Measurements from ENCODE around the gene HTRA2.

Gene HTRA2

DNA sequence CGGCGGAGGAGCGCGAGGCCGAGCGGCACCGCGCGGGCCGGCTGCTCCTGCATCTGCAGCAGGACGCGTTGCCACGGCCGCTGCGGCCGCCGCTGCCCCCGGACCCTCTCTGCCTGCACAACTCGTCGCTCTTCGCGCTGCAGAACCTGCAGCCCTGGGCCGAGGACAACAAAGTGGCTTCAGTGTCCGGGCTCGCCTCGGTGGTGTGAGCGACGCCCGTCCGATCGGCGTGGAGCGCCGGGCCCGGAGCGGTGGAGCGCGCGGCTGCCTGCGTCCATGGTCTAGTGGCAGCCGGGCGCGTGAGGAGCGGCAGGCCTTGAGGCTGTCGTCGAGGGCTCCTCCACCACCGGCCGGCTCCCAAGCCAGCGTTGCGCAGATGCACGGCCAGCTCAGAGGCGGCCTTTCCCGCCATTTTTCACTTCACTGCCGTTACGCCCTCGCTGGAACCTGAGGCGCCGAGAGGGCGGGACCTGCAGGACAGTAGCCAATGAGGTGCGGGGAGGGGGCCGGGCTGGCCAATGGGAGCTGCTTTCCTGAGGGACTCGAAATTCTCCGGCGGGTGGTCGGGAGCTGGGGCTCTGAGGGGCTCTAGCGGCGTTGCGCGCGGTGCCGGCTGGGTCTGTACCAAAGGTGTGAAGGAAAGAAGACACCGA is 13.6 kb upstream of the HTRA2 start:
- DNase-seq (ENCODE audit: low read depth), result peak; percentile 52

DNA sequence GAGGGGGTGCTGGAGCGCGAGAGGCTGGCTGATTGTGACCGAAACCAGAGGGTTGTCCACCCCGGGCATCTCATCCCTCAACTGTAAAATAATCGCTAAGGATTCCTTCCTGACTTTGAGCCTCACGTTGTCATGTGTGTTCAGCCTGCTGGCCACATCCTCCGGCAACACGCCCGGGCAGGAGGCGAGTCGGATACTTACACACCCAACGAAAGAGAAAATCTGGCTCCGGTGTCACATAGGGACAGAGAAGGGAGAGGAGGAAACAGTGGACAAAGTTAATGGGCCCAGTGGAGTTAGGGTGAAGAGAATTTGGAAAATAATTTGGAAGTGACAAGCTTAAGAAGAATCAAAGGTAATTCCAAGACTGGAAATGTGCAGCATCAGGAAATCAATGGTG is 13.1 kb upstream of the HTRA2 start:
- DNase-seq (ENCODE audit: low read depth), result no peak

DNA sequence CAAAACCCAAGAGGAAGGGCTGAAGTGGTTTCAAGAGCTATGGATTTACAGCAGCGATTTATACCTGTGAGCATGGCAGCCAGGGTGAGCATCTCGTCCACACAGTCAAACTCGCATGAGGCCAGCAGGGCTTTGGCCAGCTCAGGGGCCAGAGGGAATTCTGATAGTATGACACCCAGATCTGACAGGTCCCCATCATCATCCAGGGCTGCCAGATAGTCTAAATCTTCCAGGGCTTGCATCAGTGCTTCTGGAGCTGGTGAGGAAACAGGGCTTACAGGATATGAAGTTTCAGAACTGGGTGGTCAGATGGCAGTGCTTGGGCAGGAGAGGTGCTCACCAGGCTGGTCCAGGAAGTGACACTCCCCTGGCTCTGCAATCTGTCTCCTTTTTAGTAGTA is 7.2 kb upstream of the HTRA2 start:
- DNase-seq (ENCODE audit: low read depth), result no peak

DNA sequence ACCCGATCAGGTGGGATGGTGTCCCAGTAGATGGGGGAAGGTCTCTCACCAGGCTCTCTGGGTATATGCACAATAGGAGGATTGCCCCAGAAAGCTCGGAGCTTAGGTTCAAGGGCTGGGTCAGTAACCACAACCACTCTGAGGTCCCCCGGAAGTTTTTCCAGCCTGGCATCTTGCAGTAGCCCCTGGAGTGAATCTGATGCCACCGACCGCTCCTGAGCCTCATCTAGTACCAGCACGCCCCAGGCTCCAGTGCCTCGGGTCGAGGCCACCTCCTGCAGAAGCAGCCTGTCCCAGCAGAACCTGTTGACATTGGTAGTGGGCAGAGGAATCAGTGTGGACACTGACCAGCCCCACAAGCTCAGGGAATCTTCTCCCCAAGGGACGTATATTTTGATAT is 5.7 kb upstream of the HTRA2 start:
- DNase-seq (ENCODE audit: low read depth), result no peak

DNA sequence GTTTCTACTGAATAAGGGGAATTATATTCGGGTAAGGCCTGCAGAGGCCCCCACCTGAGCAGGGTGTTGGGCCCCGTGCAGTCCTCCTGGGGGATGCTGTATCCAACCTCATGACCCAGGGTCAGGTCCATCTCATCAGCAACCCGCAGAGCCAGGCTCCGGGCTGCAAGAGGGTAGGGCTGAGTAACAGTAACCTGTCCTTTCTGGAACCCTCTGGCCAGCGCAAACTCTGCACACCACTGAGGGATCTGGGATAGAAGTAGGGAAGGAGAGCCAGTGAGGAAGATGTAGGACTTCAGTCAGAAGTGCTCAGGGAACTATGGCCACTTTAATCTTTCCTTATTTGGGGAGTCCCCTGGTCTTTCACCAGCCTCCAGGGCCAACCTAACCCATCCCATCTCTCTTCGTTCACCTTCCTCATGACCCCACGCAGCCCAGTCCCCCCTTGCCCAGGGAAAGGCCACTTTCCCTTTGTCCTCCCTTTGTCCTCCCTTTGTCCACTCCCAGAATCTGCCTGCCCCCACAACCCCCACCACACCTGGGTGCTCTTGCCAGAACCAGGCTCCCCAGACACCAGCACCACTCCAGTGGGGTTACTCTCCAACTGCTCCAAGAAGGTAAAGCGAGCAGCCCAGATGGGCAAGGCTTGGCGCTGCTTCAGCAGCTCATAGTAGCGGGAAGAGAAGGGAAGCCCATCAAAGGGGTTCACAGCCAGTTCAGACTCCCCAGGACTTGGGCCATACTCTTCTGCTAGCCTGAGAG is 4.6 kb upstream of the HTRA2 start:
- DNase-seq (ENCODE audit: low read depth), result no peak

DNA sequence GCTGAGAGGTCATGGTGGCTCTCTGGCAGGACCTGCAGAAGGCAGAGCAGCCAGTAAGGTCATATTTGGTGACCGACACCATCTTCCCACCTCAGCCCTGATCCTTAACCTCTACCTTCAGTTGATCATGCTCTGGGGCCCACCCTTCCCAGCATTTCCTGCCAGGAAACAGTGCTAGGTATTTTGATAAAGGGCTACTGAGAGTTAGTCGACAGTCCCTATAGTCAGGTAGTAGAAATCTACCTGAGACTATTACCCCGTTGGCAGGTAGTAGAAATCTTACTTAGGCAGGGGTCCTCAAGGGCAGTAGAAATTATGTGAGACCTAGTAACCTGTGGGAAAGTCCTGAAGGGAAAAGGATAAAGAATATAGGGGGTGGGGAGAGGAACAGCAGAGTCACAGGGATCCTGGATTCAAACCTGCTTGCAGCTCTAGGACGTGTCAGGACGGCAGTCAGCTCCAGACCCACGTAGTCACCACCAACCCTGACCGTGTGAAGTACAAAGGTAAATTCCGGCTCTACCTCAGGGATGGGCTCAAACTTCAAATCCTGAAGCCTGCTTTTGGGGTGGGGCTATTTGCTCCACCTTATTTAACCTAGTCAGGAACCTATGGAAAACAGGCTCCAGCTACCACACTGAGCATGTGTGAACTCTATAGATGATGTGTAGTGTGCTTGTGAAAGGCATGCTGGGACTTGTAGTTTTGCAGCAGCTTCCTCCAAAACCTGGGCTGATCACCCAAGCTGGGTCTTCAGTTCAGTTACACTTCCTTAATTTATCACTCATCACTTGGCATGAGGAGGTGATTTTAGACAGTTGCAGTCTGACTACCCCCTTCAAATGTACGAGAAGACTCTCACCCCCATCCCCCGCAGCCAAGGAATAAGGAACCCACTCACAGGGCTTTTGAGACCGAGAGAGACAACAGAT is 3.8 kb upstream of the HTRA2 start, which contains the start of gene DQX1:
TSS of gene DQX1 (minus strand) at position 515 of the 932 bp plus-strand sequence. CDS start at position 13, 502 bp downstream.
- DNase-seq (ENCODE audit: low read depth), result no peak

DNA sequence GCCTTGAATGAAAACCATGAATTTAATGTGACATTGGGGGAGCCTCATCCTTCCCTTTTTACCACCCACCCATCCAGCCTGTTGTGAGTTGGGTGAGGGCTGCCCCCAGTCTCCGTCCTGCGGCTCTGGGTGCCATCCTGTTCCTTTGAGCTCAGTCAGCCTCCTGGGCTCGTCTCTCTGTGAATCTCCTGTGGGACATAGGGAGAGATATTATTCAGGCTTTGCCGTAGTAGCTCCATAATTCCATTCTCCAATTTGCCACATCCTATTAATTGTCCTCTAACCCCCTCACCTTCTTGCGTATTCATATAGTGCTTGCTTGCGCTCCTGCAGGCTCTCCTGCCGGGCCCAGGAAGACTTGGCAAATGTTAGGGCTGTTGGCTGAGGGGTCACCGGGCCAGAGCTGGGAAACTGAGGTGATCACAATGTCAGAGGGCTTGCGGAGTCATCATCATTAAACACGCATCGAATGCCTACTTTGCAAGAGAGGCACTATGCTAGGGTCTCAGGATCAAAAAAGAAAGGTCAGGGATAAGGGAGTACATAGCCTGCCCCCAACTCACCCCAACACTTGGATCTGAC is 3.0 kb upstream of the HTRA2 start:
- DNase-seq (ENCODE audit: low read depth), result no peak

DNA sequence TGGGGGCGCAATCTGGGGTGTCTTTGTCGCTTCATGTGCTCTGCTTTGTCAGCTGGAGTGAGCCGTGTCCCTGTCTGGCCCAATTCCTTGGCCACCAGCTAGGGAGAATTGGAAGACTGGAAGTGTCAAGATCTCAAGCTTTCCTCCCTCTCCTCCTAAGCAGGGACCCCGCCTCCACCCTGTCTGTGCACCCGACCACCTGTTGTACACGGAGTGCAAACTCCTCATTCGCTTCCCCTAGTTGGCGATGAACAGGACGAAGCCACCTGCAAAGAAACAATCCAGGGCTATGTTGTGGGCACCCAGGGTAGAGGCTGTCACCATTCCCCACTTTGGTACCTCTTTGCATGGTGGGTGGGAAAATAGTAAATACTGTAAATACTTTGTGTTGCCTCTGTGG is 2.0 kb upstream of the HTRA2 start:
- no peak for DNase-seq (ENCODE audit: low read depth)

DNA sequence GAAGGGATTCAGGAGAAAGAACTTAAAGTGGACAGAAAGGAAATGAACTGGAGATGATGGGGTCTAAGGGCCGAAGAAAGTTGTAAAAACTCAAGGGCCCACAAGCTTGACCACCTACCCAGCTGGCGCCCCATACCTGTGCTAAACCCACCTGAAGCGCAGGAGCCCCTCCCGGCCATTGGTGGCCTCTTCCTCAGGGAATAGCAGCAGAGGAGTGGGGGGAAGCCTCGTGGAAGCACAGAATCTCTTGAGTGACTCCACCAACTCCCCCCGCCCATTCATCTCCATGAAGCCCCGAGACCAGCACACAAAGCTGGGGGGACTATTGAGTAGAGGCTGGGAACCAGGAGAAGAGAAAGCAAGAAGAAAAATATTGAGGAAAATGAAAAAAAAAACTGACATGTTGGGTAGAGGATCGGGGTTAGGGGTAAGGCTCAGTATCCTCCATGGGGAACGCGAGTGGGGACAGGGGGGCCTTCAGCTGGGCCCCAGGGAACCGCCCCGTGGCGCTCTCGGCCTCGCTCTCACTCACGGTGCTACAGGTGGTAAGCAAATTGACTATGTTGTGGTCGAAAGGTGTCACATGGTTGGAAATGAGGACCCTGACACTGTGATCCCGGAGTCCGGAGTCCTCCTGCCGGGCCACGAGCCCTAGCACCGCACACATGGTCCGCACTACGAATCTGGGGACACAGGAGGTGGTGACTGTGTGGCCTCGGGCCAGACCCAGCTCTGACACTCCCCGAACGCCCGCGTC is 955 bp upstream of the HTRA2 start:
- DNase-seq (ENCODE audit: low read depth), result no peak

DNA sequence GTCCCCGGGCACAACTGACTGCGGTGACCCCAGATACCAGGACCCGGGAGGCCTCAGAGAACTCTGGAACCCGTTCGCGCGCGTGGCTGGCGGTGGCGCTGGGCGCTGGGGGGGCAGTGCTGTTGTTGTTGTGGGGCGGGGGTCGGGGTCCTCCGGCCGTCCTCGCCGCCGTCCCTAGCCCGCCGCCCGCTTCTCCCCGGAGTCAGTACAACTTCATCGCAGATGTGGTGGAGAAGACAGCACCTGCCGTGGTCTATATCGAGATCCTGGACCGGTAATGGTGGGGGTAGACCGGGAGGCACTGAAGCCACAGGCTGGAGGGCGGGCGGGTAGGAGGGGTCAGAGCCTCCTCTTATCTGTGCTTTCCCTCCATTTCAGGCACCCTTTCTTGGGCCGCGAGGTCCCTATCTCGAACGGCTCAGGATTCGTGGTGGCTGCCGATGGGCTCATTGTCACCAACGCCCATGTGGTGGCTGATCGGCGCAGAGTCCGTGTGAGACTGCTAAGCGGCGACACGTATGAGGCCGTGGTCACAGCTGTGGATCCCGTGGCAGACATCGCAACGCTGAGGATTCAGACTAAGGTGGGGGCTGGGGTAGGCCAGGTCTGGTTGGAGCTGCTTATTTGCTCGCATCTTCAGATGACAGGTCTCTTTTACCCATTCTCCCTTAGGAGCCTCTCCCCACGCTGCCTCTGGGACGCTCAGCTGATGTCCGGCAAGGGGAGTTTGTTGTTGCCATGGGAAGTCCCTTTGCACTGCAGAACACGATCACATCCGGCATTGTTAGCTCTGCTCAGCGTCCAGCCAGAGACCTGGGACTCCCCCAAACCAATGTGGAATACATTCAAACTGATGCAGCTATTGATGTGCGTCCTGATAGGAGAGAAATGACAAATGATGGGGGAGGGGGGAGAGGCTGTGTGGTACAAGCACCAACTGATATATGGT is 780 bp downstream of the HTRA2 start:
- DNase-seq (ENCODE audit: low read depth), result no peak

DNA sequence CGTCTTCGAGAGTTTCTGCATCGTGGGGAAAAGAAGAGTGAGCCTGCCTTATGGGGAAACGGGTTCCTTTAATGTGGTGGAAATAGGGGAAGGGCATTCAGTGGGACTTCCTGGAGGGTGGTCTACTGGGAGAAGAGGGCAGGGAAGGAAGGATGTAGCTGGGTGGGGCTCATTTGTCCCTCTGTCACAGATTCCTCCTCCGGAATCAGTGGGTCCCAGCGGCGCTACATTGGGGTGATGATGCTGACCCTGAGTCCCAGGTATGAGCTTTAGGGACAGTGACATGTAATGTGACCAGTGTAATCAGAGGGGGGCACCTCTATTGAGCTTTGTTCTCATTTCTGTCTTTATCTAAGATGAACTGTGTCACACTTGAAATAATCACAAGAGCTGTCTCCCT is 1.9 kb downstream of the HTRA2 start:
- no peak for DNase-seq (ENCODE audit: low read depth)

DNA sequence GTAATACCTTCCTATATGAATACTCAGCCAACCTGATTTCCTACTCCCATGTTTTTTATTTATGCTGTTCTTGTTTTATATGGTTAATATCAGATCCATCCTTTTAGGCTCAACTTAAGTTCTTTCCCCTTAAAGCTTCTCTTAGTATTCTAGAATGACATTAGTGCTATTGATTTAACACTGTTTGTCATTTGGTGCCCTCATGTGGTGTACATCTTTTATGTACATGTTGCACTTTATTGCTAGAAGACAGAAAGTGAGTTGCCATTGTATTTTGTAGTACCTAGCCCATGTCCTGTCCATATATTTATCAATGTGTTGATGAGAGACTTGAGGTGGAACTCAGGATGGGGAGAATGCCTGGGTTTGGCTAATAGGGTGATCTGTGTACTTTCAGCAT is 2.5 kb downstream of the HTRA2 start:
- no peak for DNase-seq (ENCODE audit: low read depth)

DNA sequence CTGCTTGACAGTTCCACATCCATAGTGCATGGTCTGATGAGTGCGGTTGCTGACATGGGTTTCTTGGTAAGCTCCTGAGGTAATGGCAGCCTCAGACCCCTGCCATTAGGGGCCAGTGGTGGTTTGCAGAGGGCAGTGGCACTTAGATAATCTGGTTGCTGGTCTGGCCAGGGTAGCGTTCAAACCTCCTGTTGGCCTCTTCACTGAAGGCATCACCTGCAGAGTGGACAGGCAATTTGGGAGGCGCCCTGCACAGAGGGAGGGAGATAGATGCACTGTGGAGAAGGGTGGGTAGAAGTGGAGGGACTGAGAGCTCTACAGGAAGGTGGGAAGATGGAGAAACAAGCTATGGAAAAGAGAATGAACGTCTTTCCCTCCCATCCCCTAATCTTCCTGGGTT is 3.7 kb downstream of the HTRA2 start:
- no peak for DNase-seq (ENCODE audit: low read depth)

DNA sequence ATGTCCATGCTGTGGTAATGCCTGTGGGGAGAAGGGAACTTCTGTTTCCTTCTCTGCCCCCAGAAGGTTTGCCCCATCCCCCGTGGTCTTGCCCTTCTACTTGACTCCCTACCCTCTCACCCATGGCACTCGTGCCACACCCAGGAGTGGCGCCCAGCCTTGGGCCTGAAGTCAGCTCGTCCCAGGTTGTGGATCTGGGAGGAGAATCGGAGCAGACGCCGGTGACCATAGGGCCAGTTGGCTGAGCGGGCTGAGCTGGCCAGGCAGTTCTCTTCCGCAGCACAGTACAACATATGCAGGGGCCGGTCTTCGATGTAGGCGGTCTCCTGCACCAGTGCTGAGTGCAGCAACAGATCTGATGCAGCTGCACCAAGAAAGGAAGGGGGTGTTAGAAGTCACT is 4.7 kb downstream of the HTRA2 start:
- DNase-seq (ENCODE audit: low read depth), result no peak

DNA sequence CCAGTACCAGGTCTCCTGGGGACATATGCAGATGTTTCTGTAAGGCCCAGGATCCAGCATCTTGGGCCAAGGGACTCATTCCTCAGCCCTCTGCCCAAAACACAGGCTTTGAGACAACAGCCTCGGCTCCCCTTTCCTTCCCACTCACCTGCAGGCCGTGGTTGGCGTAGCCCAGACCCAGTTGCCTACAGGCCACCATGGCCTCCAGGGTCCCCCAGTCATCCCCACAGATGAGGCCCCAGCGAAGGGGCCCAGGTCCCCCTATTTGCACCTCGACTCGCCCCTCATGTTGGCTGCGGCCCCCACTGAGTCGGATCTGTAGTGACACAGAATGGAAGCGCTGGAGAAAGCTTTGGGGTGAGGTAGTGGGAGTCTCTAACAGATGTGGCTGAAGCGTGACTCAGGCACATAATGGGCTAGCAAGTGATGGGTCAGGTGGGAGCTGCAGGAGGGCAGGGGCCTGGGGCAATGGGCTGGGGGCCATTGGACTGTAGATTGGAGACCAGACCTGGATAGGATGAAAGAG is 5.8 kb downstream of the HTRA2 start:
- no peak for DNase-seq (ENCODE audit: low read depth)

DNA sequence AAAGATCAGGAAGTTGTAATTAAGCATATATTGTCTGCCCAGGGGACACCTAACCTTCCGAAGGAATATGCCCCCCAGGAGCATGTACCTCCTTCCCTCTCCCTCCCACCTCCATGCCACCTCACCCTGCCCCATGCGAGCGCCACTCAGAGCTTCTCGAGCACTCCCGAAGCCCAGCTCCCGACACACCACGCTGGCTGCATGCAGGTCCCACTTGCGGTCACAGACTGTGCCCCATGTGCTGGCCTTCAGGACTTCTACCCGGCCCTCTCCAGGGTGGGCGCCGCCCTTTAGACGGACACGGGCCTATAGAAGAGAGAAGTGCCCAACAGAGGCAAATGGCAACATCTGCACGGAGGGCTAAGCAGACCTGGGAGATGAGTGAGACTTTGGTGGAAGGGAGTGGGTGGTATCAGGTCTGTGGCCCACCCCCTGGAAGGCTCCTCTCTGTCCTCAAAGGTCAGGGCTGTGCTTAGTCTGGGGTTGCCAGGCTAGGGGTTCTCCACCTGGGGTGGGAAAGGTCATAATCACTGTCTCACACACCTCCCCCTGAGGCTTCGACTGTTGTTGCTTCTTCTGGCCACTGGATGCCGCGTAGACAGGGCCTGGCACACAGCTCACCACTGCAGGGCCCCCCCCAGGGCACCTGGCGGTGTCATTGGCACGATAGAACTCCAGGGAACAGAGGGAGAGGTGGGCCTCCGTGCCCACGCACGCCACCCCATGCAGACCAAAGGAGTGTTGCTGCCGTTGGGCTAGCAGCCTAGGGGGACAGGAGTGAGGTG is 6.6 kb downstream of the HTRA2 start:
- no peak for DNase-seq (ENCODE audit: low read depth)

DNA sequence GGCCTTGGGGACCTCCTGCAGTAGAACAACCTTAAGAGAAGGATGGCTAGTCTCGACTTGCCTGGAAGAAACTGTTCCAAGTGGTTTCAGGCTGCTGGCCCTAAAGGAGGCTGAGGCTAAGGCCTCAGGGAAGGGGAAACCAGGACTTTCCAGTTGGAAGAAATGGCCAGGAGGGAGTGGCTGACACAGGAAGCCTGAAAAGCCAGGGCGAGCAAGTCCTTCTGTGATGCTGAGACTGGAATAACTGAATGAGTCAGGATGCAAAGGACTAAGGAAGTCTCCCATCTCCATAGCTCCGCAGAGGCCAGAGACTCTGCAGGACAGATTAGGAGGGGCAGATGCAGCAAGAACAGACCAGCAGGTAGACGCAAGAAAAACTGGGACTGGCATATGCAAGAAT is 7.4 kb downstream of the HTRA2 start:
- no peak for DNase-seq (ENCODE audit: low read depth)

DNA sequence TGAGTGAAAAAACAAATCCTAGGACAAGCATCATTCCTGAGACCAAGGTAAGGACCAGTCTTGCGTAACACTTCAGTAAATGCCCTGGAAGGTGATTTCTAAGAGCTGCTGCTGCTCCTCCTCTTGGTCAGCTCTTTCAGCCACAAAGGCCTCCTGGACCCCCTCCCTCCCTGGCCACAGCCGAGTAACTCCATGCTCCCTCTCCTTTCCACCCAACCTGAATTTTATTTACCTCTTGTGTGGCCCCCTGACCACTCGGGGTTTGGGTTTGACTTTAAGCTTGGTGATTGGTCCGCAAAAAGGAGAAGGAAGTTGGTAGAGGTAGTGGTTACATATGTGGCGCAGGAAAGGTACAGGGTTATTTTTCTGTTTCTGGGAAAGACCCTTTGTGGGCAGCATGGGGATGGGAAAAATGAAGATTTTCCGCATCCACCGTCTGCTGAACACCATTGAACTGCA is 9.2 kb downstream of the HTRA2 start:
- no peak for DNase-seq (ENCODE audit: low read depth)

DNA sequence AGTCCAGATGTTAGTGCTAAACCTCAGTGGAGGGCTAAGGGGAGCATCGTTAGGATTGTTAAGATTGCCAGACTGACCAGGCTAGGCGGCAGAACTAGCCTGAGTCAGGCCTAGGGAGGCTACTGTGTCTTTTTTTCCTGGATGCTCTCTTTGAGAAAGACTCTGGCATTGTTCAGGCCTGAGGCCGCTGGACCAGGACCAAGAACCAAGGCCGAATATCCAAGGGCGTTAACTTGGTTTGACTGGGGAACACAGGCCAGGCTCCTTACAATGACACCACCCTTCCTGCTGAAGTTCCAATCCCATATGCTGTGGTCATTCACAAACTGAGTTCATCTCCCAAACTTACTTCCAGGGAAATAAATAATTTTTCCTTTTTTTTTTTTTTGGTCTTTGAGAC is 10.6 kb downstream of the HTRA2 start:
- no peak for DNase-seq (ENCODE audit: low read depth)

Data from stimulated activated CD8-positive, alpha-beta memory T cell treated with anti-CD3 and anti-CD28 coated beads, Interleukin-15, amount 100 ng/mL, for 1 hour (primary cell).